ENCODE measurements around the gene SDHA. TPM values are rescaled to one million over a fixed set of nuclear protein-coding genes. Genes with fewer than 3 reads are reported as not detected.

The SDHA gene
- total RNA-seq, 1 experiment from 2014 or later, result 75.0 TPM

DNA sequence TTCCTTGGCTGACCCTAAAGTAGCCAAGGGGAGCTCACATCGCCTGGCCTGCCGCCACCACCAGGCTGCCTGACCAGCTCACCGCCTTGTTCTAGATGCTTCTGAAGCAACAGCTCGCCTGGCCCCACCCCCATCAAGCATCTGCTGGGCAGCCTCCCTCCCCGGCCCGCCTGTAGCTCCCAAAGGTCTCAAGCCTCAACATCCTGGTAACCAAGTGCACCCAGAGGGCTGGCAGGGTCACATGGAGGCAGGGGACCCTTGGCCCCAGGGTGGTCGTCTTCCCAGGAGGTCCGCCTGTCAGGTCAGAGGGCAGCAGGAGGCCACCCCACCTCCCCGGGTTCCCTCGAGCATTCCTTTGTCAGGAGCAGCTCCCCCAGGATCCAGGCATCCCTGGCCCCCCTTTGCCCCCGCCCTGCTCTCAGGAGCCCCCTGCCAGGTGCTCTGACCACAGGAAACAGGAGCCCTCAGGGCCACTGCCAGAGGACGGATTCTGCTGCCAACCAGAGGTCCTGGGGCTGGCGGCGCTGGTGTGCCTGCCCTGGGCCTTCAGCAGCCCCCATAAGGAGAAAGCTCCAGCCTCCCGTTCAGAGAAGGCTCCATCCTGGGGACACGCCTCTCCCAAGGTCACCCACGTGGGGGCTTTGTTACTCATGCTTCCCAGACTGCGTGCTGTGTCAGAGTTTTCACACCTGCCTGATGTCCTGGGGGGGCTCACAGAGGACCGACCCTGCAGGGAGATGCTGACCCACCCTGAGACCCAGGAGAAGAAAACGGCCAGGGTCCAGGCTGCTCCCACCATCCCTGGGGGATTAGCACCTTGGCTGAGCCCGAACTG is 30.3 kb upstream of the SDHA start:
- no TSS peak for BruUV-seq (replicated peaks)
- DNase-seq (ENCODE audit: unreplicated experiment), result no peak
- TF ChIP-seq, protein P1, sequence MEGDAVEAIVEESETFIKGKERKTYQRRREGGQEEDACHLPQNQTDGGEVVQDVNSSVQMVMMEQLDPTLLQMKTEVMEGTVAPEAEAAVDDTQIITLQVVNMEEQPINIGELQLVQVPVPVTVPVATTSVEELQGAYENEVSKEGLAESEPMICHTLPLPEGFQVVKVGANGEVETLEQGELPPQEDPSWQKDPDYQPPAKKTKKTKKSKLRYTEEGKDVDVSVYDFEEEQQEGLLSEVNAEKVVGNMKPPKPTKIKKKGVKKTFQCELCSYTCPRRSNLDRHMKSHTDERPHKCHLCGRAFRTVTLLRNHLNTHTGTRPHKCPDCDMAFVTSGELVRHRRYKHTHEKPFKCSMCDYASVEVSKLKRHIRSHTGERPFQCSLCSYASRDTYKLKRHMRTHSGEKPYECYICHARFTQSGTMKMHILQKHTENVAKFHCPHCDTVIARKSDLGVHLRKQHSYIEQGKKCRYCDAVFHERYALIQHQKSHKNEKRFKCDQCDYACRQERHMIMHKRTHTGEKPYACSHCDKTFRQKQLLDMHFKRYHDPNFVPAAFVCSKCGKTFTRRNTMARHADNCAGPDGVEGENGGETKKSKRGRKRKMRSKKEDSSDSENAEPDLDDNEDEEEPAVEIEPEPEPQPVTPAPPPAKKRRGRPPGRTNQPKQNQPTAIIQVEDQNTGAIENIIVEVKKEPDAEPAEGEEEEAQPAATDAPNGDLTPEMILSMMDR (IDR thresholded peaks at IDR 0.05; ENCODE audit: unreplicated experiment), result no peak
- no peaks in the 10 kb centered on the region for H3K36me3 Mint-ChIP-seq (ENCODE audit: insufficient read depth, unreplicated experiment)
- H3K27me3 Mint-ChIP-seq (ENCODE audit: insufficient read depth, unreplicated experiment), result peaks cover 12% of the 10 kb centered on the region
- H3K9me3 Mint-ChIP-seq (ENCODE audit: unreplicated experiment), result no peaks in the 10 kb centered on the region
- CTCF ChIA-PET, result interaction anchor here (0.5 to 1.8 kb wide), 25 partner anchors 9 to 1167 kb away, joined by 3 to 7 read pairs (median 4); no protein-coding TSS in a partner anchor
- no peak overlapping the region for H3K4me3 Mint-ChIP-seq (ENCODE audit: unreplicated experiment)
- intact Hi-C loops (cut with micrococcal nuclease), result loop anchor here (1.0 to 2.0 kb wide), 2 partner anchors 31 to 120 kb away; partner anchors contain the start of genes CCDC127 and SDHA
- POLR2A ChIA-PET, result interaction anchor here (0.9 to 1.8 kb wide), 2 partner anchors 30 to 129 kb away, joined by 4 to 10 read pairs; partner anchors contain the start of genes CCDC127 and SDHA
- H3K4me1 Mint-ChIP-seq (ENCODE audit: insufficient read depth, unreplicated experiment), result no peaks in the 10 kb centered on the region
- no peak overlapping the region for H3K27ac Mint-ChIP-seq (ENCODE audit: low read depth, unreplicated experiment)

- POLR2A ChIA-PET, result interaction anchor here (0.7 to 1.8 kb wide), 3 partner anchors 20 to 128 kb away, joined by 3 to 10 read pairs (median 4); partner anchors contain the start of genes CCDC127 and SDHA
- no TSS peak for BruUV-seq (replicated peaks)
- TF ChIP-seq, protein P1 (IDR thresholded peaks at IDR 0.05; ENCODE audit: unreplicated experiment), result peak; percentile 92
- intact Hi-C loops (cut with micrococcal nuclease), result loop anchor here (1.0 to 2.0 kb wide), 2 partner anchors 30 to 120 kb away; partner anchors contain the start of genes CCDC127 and SDHA
- Mint-ChIP-seq H3K9me3 (ENCODE audit: unreplicated experiment) (no peaks in the 10 kb centered on the region), H3K36me3 (ENCODE audit: insufficient read depth, unreplicated experiment) (no peaks in the 10 kb centered on the region), H3K27me3 (ENCODE audit: insufficient read depth, unreplicated experiment) (peaks cover 12% of the 10 kb centered on the region), H3K4me1 (ENCODE audit: insufficient read depth, unreplicated experiment) (no peaks in the 10 kb centered on the region), H3K4me3 (ENCODE audit: unreplicated experiment) (peak overlapping the region; percentile 11), H3K27ac (ENCODE audit: low read depth, unreplicated experiment) (no peak overlapping the region)
- peak; percentile 87 for DNase-seq (ENCODE audit: unreplicated experiment)
- CTCF ChIA-PET, result interaction anchor here (0.5 to 1.8 kb wide), 25 partner anchors 10 to 1166 kb away, joined by 3 to 7 read pairs (median 4); no protein-coding TSS in a partner anchor
These were observed 29.3 kb upstream of the SDHA start for GRCh38 chr5:188488-189481.

GRCh38 chr5:189486-189885 is 28.6 kb upstream of the SDHA start:
- Mint-ChIP-seq H3K9me3 (ENCODE audit: unreplicated experiment) (no peaks in the 10 kb centered on the region), H3K27ac (ENCODE audit: low read depth, unreplicated experiment) (no peak overlapping the region), H3K36me3 (ENCODE audit: insufficient read depth, unreplicated experiment) (no peaks in the 10 kb centered on the region), H3K4me1 (ENCODE audit: insufficient read depth, unreplicated experiment) (no peaks in the 10 kb centered on the region), H3K4me3 (ENCODE audit: unreplicated experiment) (no peak overlapping the region), H3K27me3 (ENCODE audit: insufficient read depth, unreplicated experiment) (peaks cover 12% of the 10 kb centered on the region)
- BruUV-seq (replicated peaks), result no TSS peak
- TF ChIP-seq, protein P1 (IDR thresholded peaks at IDR 0.05; ENCODE audit: unreplicated experiment), result no peak
- DNase-seq (ENCODE audit: unreplicated experiment), result no peak
- ChIA-PET POLR2A (no interaction called here), CTCF (interaction anchor here (0.6 to 1.8 kb wide), 5 partner anchors 11 to 244 kb away, joined by 3 to 7 read pairs (median 4); no protein-coding TSS in a partner anchor)
- intact Hi-C loops (cut with micrococcal nuclease), result loop anchor here (2.0 kb wide), 1 partner anchor 29 kb away; the partner anchor contains the start of genes CCDC127 and SDHA

All from MCF 10A (cell line).